ENCODE data around the gene IL1R2.

IL1R2 gene, protein sequence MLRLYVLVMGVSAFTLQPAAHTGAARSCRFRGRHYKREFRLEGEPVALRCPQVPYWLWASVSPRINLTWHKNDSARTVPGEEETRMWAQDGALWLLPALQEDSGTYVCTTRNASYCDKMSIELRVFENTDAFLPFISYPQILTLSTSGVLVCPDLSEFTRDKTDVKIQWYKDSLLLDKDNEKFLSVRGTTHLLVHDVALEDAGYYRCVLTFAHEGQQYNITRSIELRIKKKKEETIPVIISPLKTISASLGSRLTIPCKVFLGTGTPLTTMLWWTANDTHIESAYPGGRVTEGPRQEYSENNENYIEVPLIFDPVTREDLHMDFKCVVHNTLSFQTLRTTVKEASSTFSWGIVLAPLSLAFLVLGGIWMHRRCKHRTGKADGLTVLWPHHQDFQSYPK

DNA sequence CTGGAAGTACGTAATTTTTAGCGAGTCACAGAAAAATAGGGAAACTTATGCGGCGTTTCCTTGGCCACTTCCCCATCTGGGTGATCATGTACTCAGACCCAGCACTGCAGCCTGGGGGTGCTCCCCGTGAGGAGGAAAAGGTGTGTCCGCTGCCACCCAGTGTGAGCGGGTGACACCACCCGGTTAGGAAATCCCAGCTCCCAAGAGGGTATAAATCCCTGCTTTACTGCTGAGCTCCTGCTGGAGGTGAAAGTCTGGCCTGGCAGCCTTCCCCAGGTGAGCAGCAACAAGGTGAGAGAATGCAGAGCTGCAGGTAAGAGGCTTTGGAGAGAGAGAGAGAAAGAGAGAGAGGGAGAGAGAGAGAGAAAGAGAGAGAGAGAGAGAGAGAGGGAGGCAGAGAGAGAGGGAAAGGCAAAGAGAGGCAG, at the start of gene IL1R2:
Gene IL1R2 (plus strand): TSS at position 240 of the 425 bp plus-strand sequence. CDS start 16,616 bp downstream, outside the sequence.
- DNase-seq = peak; percentile 39

DNA sequence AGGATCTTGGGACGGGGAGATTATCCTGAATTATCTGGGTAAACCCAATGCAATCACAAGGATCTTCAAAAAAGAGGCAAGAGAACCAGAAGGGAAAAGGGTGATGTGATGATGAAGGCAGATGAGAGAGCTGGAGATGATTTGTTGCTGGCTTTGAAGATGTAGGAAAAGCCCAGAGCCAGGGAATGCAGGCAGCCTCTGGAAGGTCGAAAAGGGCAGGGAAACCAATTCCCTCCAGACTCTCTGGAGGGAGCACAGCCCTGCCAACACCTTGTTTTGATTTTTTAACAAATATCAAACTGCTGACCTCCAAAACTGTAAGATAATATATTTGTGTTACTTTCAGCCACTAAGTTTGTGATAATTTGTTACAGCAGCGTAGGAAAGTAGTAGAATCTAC, 48.9 kb upstream of the IL1R2 start:
- DNase-seq = no peak

DNA sequence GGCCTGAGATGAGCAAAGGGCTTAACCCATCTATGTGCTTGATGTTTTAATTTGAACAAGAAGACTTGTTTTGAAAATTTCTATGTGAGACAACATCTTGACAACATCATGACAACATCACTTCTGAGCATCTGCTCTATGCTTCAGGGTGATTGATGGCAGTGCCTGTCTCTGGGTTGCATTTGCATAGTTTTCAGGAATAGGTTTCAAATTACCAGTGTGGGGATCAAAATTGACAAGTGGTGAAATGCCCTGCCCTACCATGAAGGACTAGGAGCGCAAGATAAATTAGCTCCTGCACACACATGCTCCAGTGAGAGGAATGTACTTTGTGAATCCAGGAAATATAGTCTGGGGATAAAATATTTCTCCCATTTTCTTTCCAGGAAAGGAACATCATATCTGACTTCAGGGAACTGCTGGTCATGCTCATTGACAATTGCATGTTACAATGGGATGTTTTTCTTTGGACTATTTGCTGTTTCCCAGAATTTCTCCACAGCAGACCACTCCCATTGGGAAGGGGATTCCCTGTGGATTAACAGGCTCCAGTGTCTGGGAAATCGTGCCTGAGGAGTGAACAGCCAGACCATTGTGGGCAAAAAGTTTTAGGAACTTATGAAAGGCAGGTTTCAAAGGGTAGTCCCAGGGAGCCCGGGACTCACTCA, 45.3 kb upstream of the IL1R2 start:
- DNase-seq = no peak

DNA sequence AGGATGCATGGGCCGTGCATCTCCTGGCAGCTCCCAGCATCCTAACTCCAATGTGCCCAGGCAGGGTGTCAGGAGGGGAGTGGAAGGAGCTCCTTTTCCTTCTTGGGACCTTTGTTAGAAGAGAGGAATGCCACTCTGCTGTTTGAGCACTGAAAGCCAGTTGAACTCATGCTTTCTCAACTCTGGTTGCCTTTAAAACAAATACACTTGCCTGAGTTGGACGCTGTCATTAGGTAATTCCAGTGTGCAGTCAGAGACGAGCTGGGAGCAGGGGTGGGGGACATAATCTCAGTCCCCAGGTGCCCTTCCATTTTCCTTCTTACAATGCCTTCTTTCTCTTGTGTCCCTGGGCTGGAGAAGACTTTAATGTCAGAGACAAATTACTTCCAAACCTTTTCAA, 44.4 kb upstream of the IL1R2 start:
- no peak for DNase-seq

DNA sequence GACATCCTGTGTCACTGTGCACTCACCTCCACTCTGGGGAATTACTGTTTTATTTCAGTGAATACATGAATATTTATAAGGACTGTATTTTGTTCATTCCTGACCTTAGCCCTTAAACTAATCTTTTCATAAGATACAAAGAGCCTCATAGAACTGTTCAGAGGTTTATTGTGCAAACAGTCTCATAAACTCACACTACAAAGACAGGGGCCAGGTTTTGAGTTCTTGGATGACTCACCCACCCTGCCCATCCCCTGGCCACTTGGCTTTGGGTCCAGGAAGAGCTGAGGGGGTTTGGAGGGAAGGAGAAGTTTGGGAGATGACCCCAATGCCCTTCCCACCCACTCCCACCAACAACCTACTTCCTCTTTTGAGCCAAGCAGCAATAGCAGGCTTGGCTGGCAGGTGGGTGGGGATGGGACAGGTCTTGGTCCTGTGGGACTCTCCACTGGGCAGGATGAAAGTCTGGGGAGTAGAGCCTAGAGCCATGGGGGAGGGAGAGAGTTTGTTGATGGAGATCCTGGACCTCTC, 43.1 kb upstream of the IL1R2 start:
- no peak for DNase-seq

DNA sequence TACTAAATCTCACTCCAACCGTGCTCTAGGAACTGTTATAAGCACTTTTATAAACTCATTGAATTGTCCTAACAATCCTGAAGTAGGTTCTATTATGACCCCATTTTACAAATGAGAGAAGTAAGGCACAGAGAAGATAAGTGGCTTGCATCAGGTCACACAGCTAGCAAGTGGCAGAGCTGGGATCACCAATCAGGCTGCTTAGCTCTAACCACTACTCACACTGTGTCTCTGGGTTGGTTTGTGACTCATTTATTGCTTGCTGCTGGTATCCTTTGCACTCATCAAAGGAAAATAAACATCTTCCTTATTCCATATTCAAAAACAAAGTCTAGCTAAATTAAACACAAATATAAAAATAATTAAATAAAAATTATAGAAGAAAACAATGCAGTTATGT, 42.5 kb upstream of the IL1R2 start:
- no peak for DNase-seq

DNA sequence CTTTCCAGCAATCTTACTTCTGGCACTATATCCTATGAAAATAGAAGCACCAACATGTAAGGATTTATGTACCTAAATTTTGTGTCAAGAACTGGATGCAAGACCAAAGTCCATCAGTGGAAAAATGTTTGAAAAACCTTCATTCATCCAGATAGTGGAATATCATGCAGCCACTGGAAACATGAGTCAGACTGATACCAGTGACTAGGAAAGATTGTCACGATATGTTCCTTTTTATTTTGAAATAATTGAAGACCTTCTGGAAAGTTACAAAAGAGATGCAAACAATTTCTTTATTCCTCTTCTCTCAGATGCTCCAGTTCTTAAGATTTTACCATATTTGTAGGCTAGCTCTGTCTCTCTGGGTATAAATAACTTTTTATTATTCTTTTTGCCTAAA, 40.5 kb upstream of the IL1R2 start:
- no peak for DNase-seq

DNA sequence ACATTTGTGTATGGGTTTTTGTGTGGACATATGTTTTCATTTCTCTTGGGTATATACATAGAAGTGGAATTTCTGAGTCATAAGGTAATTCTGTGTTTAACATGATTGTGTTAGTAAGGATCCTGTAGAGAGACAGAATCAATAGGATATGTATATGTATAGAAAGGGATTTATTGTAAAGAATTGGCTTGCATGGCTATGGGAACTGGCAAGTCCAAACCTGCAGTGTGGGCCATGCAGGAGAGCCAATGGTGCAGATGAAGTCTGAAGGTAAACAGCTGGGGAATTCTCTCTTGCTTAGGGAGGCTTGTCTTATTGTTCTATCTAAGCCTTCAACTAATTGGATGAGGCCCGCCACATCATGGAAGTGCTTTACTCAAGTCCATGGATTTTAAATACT, 39.2 kb upstream of the IL1R2 start:
- DNase-seq = no peak

DNA sequence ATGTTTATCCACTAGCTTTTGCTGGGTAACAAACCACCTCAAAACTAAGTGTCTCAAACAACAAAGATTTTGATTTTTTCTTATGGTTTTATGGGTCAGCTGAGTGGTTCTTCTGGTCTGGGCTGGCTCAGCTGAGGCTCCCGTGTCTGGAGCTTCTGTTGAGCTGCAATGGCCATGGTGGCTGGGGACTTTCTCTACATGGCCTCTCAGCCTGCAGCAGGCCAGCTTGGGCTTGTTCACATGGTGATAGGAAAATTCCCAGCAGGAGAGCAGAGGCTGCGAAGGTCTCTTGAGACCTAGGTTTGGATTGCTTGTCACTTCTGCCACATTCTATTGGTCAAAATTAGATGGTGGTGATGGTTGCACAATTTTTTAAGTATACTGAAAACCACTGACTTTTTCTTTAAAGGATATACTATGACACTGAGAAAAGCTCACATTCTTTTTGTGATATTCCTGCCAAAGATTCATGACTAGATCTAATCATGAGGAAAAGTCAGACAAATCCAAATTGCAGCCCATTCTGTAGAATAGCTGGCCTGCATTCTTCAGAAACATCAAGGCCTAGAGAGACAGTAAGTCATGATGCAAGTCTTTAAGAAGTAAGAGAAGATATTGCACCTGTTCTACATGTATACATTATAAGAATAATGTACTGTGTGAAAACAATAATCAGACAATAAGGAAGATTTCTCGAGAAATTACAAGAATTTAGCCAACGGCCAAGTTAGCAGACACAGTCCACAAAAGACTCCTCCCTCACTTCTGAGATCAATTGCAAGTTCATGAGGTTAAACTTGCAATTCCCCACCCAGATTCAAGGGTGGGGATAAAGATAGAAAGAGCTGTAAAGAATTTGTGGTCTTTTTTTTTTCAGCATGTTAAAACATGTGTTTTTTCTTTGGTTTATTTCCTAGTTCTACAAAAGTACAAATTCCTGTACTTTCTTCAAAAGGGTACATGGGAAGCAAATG, 35.0 kb upstream of the IL1R2 start:
- no peak for DNase-seq

DNA sequence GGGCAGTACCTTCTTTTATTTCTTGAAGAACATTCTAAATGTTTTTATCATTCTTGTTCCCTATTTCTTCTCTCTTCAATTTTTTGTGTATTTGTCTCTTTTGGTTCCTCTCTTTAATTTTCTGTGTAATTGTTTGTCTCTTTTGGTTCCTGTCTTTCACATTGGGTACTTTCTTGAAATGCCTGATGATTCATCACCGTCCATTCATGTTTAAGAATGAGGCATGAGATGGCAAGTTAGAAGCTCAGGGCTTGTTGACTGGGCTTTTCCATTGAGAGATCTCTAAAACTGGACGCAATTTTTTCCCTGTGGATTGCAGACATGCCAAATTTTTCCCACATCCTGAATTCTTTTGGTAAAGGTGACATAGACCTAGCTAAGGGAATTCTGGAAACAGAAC, 33.7 kb upstream of the IL1R2 start:
- DNase-seq = no peak

DNA sequence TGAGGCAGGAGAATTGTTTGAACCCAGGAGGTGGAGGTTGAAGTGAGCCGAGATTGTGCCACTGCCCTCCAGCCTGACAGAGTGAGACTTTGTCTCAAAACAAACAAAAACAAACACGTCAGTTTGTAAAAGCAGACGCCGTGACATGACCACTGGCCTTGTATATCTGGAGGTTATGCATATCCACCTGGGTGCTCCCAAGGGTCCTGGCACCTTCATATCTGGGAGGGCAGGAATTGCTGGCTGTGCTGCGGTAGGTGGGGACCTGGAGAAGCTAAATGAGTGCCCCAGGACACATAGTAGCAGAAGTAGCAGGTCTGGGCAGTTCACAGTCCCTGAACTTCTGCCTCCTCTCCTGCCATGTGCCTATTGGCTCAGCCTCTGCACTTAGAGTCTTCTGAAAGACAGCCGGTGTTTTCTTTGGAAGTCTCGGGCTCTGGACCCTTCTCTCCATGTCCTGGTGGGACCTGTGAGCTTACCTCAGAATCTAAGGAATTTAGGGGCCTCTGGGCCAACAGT, 30.9 kb upstream of the IL1R2 start:
- DNase-seq = no peak

DNA sequence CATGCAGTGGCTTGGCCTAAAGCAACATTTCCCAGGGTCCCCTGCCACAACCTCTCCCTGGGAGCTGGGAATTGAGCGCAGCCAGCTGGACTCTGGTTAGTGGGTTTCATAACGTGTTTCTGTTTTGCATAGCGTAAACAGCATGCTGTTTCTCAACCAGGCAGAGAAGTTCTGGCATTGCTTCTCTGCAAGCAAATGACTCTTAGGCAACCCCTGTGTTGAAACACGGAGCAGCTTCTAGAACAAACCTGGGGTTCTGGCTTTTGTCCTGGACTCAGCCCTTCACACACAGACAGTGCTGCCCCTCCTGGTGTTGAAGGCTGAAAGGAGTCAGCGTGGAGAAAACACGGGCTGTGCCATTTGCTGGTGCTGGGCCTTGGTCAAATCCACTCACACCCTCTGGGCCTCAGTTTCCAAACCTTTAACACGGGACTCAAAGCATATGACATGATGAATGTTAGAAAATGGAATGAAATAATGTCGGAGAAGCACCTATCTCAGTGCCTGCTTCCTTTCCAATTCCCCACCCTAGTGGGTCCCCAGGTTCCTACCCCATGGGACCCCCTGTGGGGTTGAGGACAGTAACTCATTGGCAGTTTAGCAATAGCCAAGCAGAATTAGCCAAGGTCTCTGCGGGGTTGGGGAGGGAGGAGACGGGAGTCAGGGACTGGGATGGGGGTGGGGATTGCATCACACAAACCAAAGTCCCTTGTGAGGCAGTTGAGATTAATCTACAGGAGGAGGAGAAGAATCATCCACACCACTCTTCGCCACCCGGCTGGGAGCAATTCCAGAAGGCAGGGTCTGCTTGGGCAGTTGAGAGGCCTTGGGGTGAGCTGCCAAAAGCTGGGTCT, 30.2 kb upstream of the IL1R2 start:
- no peak for DNase-seq

DNA sequence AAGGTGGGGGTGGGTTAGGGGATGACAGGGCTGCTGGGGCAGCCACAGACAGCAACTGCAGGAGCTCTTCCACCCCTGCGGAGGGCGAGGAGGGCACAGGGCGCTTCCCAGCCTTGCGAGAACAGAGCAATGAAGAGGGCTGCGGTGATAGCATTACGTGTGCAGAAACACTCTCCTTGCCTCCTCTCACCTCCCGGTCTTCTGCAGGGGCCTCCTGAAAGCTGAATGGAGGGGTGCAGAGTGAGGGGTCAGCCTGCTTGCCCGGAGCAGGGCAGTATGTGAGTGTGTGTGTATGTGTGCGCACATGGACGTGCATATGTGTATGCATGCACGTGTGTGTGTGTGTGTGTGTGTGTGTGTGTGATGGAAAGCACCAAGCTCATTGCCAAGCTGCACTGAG, 29.5 kb upstream of the IL1R2 start:
- DNase-seq = no peak

DNA sequence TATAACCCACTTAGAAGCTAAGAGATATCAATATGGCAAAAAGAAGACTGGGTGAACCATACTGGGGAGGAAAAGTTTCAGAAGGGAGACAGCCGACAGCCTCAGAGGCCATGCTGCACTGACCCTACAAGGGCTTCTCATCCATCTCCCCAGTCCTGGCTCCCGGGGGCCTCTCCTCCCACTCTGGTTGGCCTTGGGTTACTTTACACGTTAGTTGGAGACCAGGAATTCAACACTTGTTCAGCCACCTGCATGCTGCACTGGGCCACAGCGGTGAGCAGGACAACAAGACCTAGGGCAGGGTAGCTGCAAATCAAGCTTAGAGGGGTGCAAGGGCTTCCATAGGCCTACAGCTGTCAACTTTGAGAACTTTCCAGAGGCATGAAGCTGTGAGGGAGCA, 28.6 kb upstream of the IL1R2 start:
- no peak for DNase-seq

DNA sequence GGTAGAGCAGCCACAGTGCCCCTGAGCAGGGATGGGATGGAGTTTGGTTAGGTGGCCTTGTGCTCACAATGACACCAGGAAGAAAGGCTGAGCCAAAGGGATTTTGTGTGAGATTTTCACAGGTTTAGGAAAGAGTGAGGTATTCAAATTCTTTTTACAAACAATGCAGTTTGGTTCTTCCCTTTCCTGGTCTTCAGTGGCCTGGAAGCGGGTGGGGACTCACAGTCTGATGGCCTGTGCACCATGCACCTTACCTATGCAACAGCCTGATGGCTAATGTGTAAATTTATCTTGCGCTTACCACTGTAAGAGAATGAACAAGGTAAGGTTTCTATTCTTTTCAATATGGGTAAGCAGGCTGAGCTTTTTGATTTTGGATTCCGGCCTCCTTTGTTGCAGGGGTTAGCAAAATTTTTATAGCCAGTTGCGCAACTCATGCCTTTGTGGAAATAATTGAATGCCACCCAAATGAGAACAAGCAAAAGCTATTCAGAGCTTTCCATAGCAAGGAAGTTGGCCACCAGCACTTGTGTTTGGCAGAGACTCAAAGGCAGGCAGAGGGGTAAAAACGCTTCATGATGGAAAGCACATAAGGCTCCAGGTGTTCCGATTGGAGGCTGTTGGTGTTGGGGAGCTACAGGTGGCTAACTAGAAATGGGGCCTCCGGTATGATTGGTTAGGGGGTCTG, 23.8 kb upstream of the IL1R2 start:
- DNase-seq = no peak

DNA sequence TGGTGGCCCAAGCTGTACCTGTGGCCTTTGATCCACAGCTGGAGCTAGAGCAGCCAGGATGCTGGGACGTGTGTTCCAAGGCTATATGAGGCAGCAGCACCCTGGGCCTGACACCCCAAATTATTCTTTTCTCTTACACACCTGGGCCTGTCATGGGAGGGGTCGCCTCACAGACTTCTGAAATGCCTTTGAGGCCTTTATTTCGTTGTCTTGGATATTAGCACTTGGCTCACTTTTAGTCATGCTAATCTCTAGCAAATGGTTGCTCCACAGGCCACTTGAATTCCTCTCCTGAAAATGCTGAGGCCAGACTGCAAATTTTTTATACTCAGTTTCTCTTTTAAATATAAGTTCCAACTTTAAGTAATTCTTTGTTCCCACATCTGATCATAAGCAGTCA, 22.0 kb upstream of the IL1R2 start:
- no peak for DNase-seq

DNA sequence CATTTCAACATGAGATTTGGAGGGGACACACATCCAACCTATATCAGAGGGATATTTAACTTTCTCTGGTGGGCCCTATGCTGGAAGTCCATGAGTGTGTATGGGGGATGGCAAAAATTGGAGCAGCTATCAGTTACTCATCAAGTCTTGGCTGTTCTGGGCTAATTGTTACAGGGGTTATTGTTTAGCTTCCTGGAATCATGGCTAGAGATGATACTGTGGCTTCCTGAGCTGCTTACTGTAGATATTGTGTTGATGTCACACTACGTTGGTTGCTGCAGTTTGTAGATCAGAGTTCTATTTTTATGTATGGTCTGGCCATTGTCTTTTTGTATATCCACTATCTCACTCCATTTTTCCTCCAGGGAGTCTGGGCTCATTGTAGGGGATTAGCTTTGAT, 20.9 kb upstream of the IL1R2 start:
- no peak for DNase-seq

DNA sequence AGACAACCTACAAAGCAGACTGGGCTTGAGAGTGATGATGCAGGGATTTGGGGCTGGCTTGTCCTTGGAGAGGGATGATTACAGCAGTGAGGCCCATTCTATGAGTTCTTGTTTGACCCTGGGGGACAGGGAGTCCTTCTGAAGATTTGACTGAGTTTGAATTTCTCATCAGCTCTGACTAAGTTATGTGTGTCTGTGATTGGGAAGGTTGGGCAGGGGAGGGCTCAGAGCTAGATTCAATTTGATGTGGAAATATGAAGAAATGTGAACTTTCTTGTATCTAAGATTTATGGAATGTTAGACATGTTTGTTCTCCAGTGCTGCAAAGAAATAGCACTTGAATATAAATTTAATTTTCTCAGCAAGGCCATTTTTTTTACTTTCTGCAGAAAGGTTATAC, 19.9 kb upstream of the IL1R2 start:
- DNase-seq = no peak

DNA sequence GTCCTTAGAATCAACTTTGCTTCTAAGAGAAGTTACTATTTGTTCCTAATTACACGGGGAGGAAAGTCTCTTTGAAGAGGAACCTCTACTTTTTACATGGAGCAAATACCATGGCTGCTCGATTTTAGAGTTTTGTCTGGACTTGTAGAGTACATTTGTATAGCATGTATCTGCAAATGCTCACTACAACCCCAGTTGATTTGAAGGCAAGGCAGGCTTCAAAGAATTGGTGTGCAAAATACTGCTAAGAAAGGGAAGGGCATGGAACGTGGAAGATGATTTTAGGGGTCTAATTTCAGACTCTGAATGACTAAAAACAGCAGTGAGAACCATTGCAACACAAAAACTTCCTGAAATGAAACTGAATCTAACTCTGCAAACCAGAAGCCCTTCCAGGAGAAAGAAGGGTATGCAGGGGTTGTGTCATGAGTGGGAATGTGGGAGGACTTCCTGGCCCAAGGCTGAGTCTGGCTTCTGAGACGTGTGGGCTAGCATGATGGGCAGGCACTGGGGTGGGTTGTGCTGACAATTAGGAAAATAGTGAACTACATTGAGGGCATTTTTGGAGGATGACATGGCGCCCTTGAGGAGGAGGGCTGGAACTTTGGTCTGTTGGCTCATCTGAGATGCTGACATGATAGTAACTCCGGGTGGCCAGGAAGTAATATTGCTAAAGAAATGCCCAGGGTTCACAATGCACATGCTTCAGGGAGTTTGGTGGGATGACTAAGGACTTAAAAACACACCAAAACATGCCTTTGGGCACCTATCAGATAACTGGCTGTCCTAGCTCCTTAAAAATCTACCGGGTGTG, 18.9 kb upstream of the IL1R2 start:
- no peak for DNase-seq

DNA sequence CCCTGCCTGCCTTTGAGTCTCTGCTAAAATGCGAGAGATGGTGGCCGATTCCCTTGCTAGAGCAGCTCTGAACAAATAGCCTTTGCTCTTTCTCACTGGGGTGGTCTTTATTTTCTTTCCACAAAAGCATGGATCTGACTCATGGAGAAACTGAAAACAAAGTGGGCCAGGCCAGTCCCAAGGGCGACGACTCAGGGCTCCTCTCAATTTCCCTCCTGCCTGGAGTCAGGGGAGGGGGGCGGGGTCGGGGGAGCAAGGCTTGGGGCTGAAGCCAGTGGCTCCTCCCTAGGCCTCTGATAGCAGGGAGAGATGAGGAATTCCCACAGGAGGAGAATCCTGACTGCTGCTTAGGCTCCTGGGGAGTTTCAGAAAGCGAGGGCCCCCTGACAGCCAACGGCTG, 17.1 kb upstream of the IL1R2 start:
- no peak for DNase-seq
